Renal pelvis (tissue), 4 donors: Measurements from ENCODE around the gene FAM131C. TPM values are rescaled to one million over a fixed set of nuclear protein-coding genes. Genes with fewer than 3 reads are reported as not detected.
"Not testable (repeated sequence)": the region's sequence is repeated elsewhere in the genome, so short reads cannot be mapped to it uniquely, and the experiment has no call there.

Experiments
- DNase-seq: peaks from one replicate; pipeline ENCODE4 v3.0.0-alpha.2; 2013
- polyA plus RNA-seq, 3 donors: library from polyadenylated mRNA; unstranded; fragments of 120-200 nt; gene quantifications; one replicate each; pipeline ENCODE4 v1.2.1, GENCODE V29; 2013; ENCODE audit not compliant: insufficient read length in 3 of 3

FAM131C gene
- polyA plus RNA-seq, 3 donors: 1.6 to 3.4 (median 2.4) TPM

DNA sequence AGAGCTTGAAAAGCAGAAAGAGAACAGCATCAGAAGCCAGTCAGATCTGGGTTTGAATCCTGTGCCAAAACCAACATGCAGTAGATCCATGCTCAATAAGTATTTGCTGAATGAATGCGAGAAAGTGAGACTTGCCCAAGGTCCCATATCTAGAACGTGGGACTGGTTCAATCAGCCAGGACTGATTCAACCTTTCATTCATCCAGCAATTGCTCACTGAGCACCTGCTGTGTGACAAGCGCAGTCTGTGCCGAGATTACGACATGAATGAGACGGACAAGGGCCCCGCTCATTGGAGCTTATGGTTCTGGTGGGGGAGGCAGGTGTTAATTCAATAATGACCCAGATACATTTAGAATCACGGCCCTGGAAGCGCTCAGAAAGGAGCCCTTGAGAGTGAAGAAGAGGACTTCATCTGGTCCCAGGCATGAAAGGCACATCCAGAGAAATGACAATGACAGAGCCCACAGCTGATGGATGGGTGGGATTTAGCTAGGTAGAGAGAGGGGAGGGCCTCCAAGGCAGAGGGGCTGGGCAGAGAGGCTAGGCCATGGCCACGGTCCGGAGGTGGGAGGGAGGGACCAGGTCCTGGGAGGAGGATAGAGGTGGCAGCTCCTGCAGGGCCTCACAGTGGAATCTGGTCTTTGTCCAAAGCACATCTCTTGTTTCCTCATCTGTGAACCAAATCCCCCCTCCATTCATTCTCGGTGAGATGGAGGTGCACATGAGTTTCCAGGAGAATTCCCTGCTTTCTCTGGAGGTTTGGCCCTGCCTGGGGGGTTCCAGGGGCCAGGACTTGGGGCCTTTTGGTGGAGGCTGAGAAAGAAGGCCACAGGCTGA is 4.2 kb upstream of the FAM131C start:
- DNase-seq: no peak

DNA sequence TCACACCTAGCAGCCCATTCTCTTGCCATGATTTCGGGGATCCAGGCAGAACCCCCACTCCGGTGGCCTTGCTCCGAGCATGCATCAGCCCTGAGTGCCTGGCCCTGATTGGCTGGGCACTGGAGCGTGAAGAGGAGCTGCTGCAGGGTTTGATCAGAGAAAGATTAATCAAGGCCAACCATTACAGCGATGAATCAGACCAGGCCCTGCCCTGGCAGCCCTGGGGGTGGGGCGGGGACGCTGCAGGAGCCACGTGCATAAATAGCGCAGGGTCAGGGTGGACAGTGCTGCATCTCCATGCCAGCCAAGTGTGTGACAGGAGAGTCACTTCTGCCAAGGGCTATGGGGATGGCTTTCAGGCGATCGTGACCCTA is 3.4 kb upstream of the FAM131C start:
- no peak for DNase-seq

DNA sequence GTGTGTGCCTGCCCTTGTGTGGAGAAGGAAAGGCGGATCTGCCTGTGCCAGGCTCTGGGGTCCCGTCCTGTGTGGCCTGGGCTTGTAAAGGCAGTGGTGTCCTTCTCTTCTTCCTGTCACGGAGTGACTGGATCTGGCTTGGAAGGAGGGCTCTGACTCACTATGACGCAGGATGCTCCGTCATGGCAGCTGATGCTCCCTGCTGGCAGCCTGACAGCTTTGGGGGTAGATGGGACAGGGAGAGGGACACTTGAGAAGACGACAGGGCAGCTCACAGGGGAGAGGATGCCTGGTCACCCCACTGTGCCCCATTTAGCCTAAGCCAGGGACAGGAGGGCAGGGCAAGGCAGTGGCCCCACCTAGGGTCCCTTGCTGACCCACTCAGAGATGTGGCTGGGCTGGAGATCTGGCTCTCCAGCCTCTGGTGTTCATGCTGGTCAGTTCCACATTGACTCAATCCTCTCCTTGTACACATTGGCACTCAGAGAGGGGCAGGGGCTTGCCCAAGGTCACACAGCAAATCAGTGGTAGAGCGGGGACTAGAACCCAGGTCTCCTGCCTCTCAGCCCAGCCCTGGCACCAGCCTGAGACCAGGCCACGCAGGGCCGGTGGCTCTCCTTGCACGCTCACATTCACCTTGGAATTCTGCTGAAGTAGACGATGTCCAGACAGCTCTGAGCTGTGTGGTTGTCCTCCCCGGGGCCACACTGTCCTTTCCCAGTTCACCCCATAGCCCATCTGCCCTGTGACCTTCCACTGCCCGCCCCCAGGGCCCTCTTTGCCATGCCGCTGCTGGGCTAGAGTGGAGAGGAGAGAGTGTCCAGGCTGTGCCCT is 2.8 kb upstream of the FAM131C start:
- no peak for DNase-seq

DNA sequence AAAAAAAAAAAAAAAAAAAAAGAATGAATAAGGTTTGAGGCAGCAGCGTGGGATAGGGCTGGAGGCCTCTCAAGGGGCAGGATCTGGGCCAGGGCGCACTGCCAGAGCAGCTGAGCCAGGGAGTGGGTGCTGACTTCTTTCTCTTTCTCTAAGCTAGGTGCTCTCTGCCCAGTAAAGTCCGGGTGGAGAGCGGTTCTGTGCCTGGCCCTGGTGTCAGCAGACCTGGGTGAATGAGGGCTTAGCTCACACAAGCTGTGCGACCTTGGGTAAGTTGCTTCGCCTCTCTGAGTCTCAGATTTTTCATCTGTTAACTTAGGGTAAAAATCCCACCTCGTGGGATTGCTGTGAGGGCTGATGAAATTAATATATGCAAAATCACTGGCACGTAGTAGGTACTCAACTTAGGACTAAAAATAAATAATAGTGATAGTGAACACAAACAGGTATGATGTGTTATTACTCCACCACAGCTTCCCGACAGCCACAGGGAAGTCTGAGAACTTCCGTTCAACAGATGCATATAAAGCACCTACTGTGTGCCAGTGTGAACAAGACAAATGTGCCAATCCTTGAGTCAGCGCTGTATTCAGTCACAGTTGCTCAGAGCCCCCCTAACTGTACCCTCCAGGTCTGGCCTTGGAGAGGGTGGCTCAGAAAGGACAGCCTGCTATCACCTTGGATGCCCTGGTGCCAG is 2.0 kb upstream of the FAM131C start:
- no peak for DNase-seq

DNA sequence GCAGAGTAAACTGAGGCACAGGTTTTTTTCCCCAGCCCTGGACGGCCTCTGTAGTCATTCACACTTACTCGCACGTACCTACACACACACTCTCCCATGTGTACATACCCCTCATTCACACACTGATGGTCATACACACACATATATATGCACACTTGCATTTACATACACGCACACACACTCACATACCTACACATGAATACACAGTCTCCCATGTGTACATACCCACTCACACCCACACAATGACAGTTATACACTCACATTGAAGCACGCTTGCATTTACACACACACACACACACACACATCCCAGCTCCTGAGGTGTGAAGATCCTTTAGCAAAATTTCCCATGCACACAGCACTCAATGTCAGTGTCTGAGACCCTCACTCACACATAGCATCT is 766 bp upstream of the FAM131C start:
- no peak for DNase-seq

DNA sequence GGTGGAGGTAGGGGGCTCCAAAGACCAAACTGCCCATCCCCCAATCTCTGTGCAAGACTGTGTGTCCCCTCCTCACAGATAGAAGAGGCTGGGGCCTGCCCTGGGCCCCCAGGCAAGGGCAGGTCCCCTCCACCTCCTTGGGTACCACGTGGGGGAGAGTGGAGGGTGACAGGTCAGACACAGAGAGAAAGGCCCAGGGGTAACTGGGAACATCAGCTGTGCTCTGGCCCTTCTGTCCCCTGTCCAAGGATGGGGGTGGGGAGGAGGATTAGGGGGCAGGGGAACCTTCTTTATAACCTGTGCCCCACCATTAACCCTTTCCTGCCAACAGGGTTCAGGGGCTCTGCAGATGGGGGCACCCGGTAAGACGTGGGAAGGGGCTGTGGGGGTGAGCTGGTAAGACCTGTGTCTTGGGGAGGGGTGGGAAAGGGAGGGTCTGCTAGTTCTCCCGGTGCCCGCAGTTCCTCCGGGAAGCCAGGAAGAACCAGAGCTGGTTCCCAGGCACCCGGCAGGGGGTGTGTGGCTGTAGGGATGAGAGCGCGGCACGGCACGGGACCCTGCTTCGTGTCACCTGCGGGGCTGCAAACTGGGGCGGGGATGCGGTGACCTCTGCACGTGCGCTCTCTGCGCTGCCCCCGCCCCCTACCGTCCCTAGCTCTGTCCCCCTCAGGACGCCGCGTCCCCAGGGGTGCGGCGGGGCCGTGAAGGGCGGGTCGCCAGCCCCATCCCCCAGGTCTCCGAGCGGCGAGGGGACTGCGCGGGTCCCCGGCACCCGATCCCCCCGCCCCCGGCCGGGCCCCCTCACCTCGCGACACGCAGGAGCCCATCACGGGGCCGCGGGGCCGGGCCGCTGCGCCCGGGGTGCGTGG is 601 bp downstream of the FAM131C start:
- DNase-seq: no peak

DNA sequence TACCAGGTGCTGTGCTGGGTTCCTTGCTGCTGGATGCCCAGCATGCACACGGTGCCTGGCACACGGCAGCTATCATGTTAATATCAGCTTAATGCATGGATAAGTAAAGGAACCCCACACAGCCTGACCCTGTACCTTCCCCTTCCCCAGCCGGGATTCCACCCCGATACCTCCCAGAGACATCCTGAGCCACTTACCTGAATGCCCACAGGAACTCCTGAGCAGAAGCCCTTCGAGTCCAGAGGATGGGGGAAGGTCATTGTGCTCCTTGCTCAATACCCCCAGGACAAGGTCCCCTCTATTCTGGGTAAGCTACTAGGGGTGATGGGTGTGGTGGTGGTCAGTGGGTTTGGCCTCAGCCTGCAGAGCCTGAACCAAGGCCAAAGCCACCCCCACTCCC is 1.4 kb downstream of the FAM131C start:
- DNase-seq: no peak

DNA sequence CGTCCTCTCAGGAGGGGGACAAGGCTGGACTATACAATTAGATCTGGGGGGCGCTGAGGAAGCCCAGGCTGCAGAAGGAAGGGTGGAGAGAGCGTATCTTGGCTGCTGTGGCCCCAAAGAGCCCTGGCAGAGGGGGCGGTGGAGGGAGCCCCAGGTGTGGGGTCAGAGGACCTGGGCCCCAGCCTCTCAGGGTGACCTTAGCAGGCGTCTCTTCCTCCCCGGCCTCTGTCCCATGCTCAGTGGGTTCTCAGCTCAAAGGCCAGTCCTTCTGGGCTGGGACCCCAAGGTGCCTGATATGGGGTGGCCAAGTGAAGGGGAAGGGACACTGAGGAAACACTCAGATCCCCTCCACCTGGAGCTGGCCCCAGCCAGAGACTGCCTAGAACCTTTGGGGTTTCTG is 1.8 kb downstream of the FAM131C start:
- no peak for DNase-seq

DNA sequence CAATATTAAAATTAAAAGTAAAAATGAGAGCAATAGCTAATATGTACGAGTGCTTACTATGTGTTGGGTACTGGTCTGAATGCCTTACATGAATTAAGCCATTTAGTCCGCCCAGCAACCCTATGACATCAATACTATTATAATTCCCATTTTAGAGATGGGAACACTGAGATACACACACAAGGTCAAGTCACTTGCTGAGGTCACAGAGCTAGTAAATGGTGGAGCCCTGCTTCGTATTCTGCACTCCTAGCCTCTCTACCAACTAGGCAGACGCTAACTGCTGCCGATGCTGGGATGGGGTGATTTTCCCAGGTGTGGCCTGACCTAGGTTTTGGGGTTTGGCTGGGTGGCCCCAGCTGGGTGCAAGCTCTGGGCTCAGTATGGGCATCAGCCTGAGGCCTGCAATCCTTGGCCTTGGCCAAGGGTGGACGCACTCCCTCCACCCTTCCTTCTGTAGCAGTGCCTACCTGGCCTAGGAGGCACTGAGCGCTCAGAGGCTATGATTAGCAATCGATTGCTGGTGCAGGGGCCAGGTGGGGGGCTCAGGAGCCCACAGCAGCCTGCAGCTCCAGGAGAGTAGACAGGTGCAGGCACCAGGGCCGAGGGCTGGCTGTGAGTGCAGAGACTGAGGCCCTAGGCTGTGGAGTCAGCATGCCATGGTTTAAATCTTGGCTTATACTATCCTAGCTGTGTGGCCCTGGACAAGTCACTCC is 2.7 kb downstream of the FAM131C start:
- no peak for DNase-seq

DNA sequence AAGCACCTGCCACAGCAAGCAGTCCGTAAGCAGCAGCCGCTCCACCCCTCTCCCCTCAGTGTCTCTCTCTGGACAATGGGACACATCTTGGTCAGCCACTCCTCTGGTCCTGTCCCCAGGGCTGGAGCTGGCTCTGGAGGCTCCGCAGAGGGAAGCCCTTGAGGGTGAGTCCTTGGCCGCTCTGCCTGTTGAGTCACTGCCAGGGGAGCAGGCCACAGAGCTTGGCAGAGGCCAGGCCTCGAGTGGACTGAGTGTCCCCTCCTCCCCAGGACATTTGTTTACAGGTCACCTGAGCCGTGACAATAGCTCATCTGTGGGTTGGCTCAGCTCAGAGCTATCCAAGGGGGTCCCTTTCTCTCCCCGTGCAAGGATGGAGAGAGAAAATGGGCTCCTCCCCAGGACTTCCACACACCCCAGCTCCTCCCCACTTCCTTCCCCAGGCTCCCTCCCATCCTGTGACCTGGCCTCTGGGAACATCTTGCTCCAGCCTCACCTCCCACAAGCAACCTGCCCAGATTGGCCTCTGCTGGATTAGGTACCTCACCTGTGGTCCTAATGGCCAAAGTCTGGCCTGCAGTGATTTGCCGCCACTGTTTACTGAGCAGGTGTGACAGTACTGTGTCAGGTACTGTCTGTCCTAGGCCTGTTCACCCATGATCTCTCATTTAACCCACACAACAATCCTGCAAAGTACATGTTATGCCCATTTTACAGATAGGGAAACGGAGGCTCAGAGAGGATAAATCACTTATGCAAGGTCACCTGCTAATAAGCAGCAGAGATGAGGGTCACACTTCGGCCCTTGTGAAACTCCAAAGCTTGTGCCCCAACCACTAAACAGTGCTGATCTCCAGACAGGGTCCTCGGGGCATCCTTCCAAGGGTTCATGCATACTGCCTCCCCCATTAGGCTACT is 4.8 kb downstream of the FAM131C start:
- DNase-seq: no peak

DNA sequence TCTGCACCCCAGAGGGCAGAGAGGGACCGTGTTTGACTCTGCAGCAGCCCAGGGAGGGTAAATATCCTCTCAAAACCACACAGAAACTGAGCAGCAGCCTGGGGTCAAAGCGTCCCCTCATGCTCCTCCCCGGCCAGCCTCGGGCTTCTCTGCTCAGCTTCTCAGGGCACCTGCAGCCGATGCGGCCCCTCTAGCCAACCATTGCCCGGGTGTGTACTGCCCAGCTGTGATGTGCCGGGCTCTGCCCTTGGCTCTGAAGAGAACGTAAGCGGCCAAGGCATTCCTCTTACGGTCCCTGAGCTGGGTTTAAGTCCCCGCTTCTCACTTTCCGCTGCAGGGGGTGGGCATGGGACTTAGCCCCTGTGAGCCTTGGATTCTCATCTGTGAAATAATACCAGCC is 5.5 kb downstream of the FAM131C start:
- no peak for DNase-seq

DNA sequence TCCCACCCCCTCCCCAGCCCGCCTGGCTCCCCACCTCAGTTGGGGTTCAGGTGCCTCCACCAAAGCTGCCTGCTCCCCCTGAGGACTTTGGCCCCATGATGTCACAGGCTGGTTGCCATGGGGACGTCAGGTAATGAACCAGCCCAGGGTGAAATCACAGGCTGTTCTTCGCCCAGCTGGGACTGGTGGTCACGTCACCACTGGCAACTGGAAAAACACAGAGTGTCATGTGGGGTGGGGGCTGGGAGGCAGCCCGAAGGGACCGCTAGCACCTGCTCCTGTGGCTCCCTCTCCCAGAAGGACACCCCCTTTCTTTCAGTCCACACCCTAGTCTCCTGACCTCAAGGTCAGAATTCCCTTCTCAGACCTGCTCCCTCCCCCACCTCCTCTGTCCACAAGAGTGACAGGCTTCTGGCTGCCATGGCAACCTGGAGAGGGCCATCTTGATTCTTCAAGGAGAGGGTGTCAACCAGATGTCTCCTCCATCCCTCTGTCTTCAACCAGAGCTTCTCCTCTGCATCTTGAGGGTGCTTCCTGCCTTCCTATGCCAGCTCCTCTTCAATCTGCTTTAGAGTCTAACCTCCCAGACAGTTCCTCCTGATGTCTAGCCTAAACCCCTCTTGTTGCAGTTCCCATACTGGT is 6.2 kb downstream of the FAM131C start:
- peak; percentile 77 for DNase-seq

DNA sequence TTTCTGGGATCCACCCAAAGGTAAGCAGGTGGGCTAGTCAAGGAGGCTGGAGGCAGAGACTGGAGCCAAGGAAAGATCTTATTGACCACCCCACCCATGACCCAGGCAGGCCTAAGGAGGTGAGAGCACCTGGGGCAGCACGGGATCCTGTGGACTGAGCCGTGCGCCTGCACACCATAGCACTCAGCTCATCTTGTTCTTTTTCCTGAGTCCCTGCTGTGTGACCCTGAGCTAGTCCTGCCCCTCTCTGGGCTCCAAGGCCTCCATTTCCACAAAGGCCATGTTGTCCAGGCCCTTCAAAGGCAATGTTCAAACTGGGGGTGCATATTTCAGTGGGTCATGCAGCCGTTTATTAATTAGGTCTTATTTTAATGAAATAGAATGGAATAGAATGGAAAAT is 7.2 kb downstream of the FAM131C start:
- DNase-seq: no peak

DNA sequence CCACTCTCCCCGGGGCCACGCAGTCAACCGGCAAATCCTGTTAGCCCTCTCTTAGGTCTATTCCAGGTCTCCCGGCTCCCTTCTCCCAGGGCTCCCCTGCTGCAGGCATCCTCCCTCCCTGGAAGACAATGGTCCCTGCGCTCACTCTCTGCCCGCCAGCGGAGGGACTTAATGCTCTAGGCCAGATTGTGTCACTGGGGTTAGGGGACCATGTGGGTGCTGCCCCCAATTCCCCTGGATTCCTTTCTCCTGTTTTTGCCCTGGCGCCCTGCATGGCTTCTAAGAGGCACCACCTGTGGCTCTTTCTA is 8.2 kb downstream of the FAM131C start:
- DNase-seq: no peak

DNA sequence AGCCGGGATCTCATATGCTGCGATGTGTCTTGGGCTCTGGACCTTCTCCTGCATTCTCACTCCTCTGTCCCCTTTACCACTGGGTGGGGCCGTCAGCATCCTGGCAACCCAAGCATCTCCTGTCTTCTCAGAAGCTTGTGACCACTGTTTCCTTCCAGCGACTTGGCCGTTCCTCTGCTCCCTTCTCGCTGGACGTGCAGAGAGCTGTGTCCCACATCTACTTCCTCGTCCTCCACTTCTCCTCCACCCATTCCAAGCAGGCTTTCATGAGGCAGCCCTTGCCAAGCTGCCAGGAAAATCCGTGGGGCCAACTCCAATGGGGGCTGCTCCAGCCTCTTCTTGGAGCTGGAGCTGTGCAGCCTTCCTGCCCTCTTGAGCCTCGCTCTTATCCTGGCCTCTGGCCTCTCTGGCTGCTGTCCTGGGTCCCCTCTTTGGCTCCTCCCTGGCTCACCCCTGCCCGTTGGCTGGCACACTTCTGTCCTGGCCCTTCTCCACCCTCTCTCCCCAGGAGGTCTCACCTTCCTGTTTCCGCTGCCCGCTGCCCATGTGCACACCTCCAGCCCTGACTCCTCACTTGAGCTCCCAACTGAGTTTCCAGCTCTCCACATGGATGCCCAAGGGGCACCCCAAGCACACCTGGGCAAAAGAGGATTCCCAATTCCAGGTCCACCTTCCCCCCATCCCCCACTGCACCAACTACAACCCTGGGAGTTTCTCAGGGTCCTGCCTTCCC is 8.7 kb downstream of the FAM131C start:
- no peak for DNase-seq

DNA sequence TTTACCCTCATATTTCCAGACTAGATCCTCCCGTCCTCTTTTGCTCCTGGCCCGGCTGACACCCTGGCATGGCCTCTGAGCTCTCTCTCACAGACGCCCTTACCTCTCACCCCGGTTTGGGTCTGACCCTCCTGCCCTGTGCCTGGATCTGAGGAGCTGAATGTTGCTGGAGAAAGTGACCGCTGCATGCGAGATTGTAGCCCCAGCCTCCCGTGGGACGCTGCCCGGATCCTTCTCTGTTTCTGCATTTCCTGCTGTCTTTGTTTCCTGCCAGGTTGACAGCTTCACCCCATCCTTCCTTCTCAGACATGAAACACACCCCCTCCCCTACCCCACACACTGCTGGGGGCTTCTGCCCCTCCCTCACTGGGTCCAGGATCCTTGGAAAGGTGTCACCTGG is 9.5 kb downstream of the FAM131C start:
- no peak for DNase-seq

DNA sequence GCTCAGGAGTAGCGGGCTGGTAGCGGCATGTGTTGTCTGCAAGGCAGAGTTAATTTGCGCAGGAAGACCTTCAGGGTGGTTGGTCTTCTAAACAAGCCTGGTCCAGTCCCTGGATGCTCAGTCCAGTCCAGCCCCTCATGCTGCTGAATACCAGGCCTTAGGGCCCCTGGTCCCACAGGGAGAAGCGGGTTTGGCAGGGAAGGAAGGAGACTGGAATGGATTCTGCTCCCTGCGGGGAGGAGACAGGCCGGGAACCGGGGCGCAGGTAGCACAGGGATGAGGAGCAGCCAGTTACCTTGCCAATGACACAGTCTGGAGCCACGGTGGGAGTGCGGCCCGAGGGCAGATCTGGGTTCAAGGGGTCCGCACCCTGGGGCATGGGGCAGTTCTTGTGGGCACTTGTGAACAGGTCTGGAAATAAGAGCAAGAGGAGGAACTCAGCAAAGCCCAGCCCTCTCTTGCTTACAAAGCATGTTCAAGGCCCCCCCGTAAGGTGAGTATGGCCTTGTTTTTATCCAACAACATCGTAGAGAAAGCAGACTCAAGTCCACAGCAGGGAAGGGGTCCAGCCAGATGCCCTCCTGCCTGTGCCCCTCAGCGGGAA is 10.1 kb downstream of the FAM131C start:
- no peak for DNase-seq

DNA sequence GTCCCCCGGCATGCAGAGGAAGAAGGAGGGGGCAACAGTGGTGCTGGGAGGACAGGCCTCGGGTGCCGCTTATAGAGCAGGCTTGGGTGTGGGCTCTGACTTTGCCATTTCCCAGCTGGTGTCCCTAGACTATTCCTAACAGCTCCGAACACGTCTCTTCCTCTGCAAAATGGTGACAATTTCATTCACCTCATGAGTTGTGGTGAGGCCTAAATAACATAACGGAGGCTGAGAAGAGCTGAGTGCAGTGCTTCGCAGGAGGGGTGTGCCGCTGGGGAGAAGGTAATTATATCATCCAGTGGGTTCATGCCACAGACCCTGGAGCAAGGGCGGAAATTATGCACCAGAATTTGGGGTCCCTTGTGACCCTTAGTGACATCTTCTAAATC is 10.8 kb downstream of the FAM131C start:
- not testable (repeated sequence) for DNase-seq
